Stimulated activated CD4-positive, alpha-beta T cell treated with anti-CD3 and anti-CD28 coated beads, TNF-alpha, amount 100 ng/mL, for 1 hour (primary cell): ENCODE data around the gene CEP85L.

Experiments
- DNase-seq, 3 donors: peaks; one replicate each; pipeline ENCODE4 v3.0.0-alpha.2; 2020; ENCODE audit warnings: low read depth in 3 of 3, low spot score in 1 of 3

The CEP85L gene

DNA sequence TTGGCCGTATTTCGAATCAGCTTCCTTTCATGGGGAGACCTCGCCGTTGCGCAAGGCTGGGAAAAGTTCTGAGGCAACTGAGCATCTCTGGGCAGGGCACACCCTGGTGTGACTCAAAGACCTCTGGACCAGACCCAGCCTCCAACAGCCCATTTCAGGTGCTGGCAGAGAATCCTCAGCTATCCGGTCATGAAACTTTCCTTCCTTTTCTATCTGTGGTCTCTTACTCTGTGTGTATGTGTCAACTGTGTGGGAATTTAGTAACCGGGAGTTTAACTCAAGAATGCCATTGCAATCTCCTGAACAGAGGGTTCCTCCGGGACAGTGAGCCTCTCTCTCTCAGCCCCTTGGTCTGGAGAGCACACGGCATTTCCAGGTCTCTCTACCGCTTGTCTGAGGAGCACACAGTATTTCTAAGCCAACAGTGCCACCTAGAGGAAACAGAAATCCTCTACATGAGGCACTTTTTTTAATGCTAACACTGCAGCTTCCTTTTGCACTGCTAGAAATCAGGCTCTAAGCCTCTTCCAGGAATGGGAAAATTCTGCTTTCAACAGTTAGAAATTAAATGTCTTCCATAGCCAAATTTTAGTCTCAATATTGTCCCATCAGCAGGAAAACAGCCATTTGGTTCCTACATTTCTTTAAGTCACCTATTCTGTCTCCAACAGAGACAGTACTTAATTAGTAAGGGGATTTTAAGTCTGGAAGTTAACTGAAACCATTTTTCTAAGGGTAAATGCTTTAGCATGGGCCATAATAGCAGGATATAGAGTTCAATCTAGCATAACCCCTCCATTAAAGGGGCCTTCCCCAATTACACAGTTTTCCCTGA, 70.6 kb downstream of the CEP85L start:
- no peak for DNase-seq

GRCh38 chr6:118579786-118580185, 71.6 kb downstream of the CEP85L start:
- DNase-seq: no peak

DNA sequence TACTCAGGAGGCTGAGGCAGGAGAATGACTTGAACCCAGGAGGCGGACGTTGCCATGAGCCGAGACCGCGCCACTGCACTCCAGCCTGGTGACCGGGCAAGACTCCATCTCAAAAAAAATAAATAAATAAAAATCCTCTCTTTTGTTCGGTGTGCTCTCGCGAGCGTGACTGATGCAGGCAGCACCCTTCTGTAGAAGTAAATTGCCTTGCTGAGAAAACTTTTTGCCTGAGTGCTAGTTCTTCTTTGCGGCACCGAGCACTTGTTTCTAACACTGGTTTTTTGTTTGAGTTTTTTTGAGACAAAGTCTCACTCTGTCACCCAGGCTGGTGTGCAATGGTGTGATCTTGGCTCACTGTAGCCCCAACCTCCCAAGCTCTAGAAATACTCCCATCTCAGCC, 72.8 kb downstream of the CEP85L start:
- no peak for DNase-seq

DNA sequence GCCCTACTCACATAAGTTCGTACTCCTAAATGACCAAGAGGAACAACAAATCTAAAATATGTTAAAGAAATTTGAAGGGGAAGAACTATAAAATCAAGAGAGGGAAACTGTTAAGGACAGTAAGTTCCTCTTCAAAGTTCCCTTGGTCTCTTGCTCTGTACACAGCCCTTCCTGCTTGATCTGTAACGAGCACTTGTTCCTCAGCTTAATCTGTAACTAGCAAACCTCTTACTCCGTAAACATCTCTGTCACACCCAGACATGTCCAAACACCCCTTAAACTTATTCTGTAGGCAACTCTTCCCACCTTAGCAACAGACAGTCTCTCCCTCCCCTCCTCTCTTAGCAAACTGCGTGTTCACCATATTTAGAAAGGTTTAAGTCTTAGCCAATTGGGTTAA, 73.4 kb downstream of the CEP85L start:
- DNase-seq: no peak

- no peak for DNase-seq
These were observed 77.1 kb downstream of the CEP85L start for GRCh38 chr6:118574051-118574865.

GRCh38 chr6:118571121-118571520, 80.3 kb downstream of the CEP85L start:
- no peak for DNase-seq

GRCh38 chr6:118569498-118569897, 81.9 kb downstream of the CEP85L start:
- DNase-seq: no peak

DNA sequence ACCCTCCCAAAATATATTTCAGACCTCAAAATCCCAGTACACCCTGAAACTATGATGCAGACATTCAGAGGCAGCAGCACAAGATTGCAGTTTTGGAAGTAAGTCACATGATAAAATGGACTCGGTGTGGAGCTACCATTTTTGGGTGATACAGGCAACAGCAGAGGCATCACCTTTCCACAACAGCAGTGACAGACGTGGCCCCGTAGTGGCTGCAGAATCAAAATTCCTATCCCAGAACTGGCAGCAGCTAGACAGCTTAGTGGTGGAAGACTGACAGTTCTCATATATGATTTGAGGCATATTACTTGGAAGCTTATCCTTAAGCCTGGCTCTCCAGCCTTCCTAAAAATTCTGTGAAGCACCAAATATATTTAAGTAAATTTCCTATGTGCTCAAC, 83.4 kb downstream of the CEP85L start:
- DNase-seq: no peak

- DNase-seq: peak in 1 of 3 donors; percentile 6
These were observed 86.0 kb downstream of the CEP85L start for GRCh38 chr6:118565311-118565960.

- no peak for DNase-seq
These were observed 88.4 kb downstream of the CEP85L start for GRCh38 chr6:118562959-118563358.

DNA sequence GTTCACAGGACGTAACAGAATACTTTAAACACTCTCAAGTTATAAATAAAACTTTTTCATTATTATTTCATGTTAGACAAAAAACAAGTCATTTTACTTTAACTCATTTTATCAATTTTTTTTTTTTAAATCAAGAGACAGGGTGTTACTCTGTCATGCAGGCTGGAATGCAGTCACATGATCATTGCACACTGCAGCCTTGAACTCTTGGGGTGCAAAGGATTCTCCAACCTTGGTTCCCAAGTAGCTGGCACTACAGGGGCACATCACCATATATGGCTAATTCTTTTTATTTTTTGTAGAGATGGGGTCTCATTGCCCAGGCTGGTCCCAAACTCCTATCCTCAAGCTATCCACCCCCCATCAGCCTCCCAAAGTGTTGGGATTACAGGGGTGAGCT, 89.1 kb downstream of the CEP85L start:
- DNase-seq: no peak

GRCh38 chr6:118559659-118560058, 91.7 kb downstream of the CEP85L start:
- DNase-seq: no peak

DNA sequence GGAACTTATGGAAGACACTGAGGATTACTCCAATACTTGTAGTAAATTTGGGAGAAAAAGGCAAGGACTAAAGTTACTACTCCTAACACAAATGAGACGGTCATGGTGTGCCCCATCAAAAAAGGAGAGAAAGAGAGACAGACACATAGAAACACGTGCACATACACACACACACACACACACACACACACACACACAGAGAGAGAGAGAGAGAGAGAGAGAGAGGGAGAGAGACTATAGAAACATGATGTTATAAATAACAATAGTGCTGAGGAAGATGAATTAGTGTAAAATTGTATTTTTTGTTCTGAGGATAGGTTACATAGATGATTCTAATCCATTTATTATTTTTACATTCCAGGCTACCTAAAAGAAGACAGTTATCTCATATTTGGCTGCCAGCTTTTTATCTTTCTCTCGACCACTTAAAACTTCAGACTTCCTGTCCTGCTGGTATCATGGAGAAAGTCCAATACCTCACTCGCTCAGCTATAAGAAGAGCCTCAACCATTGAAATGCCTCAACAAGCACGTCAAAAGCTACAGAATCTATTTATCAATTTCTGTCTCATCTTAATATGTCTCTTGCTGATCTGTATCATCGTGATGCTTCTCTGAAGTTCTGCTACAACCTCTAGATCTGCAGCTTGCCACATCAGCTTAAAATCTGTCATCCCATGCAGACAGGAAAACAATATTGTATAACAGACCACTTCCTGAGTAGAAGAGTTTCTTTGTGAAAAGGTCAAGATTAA, 92.8 kb downstream of the CEP85L start:
- DNase-seq: no peak

DNA sequence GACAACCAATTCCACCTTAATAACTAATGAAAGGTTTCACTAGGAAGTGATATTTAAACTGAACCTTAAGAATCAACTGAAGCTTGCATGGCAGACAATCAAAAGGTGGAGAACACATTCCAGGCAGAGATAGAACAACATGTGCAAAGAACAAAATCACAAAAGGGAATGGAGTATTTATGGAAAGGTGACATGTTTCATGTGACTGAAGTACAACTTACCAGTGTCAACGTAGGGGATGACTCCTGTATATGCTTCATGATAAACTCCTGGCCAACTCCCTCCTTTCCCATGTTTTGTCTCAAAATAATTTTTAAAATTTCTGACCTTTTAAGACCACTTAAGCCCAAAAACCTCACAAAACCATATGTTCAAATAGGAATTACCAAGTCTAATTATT, 96.7 kb downstream of the CEP85L start:
- DNase-seq: no peak

DNA sequence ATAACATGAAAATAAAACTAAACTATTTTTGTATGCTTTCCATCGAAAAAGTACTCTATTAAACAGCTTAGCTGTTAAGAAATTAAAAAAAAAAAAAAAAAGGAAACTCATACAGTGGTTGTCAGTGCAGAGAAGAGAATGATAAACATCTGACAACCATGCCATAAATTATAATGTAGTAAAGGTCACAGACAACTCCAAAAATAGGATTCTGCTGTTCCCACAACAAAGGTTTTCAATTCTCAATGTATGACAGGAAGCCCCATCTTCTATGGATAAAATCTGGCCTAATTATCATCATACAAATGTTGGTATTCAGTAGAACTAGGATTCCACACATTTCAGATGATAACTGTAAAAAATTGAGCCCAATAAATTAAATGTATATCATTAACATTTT, 98.3 kb downstream of the CEP85L start:
- DNase-seq: no peak

DNA sequence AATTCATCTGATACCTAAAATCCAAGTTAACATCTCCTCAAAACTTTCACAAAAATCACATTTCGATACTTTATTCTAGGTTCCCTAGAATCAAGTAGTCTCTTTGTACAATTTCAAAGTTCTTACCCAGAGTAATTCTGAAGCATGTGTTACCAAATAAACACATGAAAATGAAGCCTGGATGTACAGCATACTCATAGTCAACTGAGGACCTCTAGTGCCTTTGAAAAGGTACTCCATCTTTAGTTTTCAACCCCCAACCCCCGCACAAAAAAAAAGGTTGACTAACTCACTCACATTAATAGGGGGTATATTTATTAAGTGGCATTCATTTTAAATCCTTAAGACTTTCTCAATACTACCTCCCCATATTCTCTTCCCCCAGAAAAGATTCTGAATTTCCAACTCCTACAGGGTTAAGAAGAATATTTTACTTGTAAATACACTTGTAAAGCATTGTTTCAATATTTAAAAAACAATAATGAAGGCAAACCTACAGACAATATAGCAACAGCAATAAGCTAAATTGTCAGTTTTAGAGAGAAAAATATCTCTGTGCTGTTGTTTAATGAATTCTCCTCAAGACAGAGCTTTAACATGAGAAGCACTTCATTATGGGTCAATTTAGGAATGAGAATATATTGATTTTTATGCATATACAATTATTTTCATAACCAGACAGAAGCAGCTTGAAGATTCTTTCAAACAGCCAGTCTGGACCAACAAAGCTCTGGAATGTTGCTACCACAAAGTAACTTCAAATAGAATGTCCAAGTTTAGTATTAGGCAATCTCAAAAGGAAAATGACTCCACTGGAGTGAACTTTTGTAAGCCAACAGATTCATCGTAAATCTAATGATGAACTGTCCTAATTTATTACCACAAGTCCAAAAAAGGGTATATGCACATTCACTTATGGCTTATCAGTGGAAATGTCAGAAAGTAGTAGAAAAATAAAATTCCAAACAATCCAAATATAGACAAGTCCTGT, 100.0 kb downstream of the CEP85L start:
- DNase-seq: no peak

DNA sequence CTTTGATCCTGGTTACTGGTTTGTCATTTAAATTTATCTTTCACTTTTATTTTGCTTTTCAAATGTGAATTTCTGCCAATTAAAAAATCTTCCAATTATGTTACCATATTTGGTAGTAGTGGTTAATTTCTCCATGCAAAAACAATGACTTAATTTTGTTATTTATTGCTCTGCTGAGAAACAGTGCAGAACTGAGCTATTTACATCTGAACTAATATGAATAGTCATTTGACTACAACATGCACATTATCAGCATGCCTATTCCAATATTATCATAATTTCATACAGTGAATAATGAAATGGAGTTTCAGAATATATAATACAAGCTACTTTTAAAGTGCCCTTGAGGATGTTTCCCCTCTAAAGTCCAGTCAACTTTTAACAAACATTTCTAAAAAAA, 102.8 kb downstream of the CEP85L start:
- no peak for DNase-seq

- no peak for DNase-seq
These were observed 103.3 kb downstream of the CEP85L start, which contains the start of gene PLN for GRCh38 chr6:118548136-118548535. Gene PLN, plus strand, starts transcription at chr6:118548296. Its CDS starts 10,626 bp downstream, at chr6:118558922.

DNA sequence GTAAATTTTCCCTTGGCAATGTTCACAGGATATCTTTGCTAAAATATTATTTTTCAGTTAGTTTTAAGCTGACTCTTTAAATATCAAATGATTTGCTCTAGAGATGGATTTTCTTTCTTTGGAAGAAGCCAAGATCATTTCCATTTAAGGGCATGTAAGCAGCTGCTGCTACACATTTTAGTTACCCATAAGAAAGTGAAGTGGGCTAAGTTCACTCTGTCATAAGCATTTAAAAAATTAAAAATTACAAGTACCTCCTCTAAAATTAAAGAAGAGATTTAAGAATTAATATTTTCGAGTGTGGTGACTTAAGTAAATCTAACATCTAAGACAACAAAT, 104.5 kb downstream of the CEP85L start:
- no peak for DNase-seq
